GM12878 (cell line): ENCODE data around the gene ECI1. TPM values are rescaled to one million over a fixed set of nuclear protein-coding genes. Genes with fewer than 3 reads are reported as not detected.

Experiments used
- ATAC-seq: fragments of 200-7000 bp; cut with Tn5 transposase; 3 replicates; pipeline ENCODE4 v1.9.1; 2020; ENCODE audit warnings: mild to moderate bottlenecking, moderate library complexity
- BruUV-seq: library from RNA; stranded (reverse); fragments of 400-500 nt; replicated peaks from 2 replicates; lab custom pipeline; 2021; lab: Mats Ljungman, UMichigan
- CTCF ChIA-PET: fragments of 300-600 bp; sonication (Branson Sonifier 250); formaldehyde crosslinking; extraction: SDS; loops from one replicate; lab custom pipeline; 2021; ENCODE audit warnings: inconsistent platforms; lab: Yijun Ruan, JAX
- POLR2A ChIA-PET: fragments of 350-600 bp; formaldehyde crosslinking; extraction: SDS; loops from one replicate; lab custom pipeline; 2021; ENCODE audit warnings: inconsistent platforms; lab: Charles Lee
- RAD21 ChIA-PET: fragments of 300-600 bp; sonication (Branson Sonifier 250); formaldehyde crosslinking; loops from one replicate; lab custom pipeline; 2023; ENCODE audit warnings: antibody characterized with exemption; ENCODE audit not compliant: unreplicated experiment; lab: Charles Lee
- SMC1A ChIA-PET: fragments of 300-600 bp; sonication (Branson Sonifier 250); formaldehyde crosslinking; loops from one replicate; lab custom pipeline; 2023; ENCODE audit not compliant: unreplicated experiment, uncharacterized antibody; lab: Charles Lee
- DNase-seq: peaks from one replicate; pipeline ENCODE4 v3.0.0-alpha.2; 2011; ENCODE audit warnings: low read depth, low spot score
- FAIRE-seq: peaks from 3 replicates; lab custom pipeline; 2011; peaks lifted over from hg19 to GRCh38; lab: Jason Lieb, UNC
- H2AFZ ChIP-seq: 2 replicates; pipeline ENCODE4 v1.6.0; 2011; ENCODE audit warnings: low read depth, low read length, control low read depth; ENCODE audit not compliant: control insufficient read depth
- H3K27ac ChIP-seq: 2 replicates; pipeline ENCODE4 v1.5.1; 2011; ENCODE audit warnings: control low read depth; ENCODE audit not compliant: control insufficient read depth, insufficient read depth
- H3K27me3 ChIP-seq, 2 experiments: replicated peaks in 1 of 2; 2 replicates each; pipeline versions ENCODE4 v1.6.0 to v1.6.1; 2011; ENCODE audit warnings: low read length in 1 of 2; ENCODE audit not compliant: control insufficient read depth in 2 of 2, insufficient read depth in 2 of 2
- H3K36me3 ChIP-seq, 2 experiments: 2 replicates each; pipeline ENCODE4 v1.5.1; 2011; ENCODE audit warnings: low read length in 1 of 2; ENCODE audit not compliant: control insufficient read depth in 2 of 2, insufficient read depth in 2 of 2
- H3K4me1 ChIP-seq: 2 replicates; pipeline ENCODE4 v1.6.1; 2011; ENCODE audit warnings: mild to moderate bottlenecking, low read length, moderate library complexity, mixed read lengths; ENCODE audit not compliant: control insufficient read depth, insufficient read depth
- H3K4me2 ChIP-seq: 2 replicates; pipeline ENCODE4 v1.6.0; 2011; ENCODE audit warnings: control low read depth; ENCODE audit not compliant: control insufficient read depth, insufficient read depth
- H3K4me3 ChIP-seq: fragments of 200-600 bp; sonication (generic); 2 replicates; pipeline ENCODE4 v1.5.1; 2016
- H3K79me2 ChIP-seq: 2 replicates; pipeline ENCODE4 v1.6.0; 2011; ENCODE audit warnings: low read length; ENCODE audit not compliant: control insufficient read depth, insufficient read depth
- H3K9ac ChIP-seq: 2 replicates; pipeline ENCODE4 v1.8.0; 2011; ENCODE audit warnings: low read length, control low read depth, mixed read lengths; ENCODE audit not compliant: control insufficient read depth, insufficient read depth
- H3K9me3 ChIP-seq: replicated peaks from 3 replicates; pipeline ENCODE4 v1.5.1; 2011; ENCODE audit warnings: mild to moderate bottlenecking, low read length; ENCODE audit not compliant: control insufficient read depth, insufficient read depth
- H4K20me1 ChIP-seq: 2 replicates; pipeline ENCODE4 v1.6.0; 2011; ENCODE audit not compliant: control insufficient read depth, insufficient read depth
- BACH1 ChIP-seq: fragments of 450-650 bp; IDR thresholded peaks from 2 replicates; pipeline ENCODE4 v1.6.1; 2017; ENCODE audit warnings: mild to moderate bottlenecking, borderline replicate concordance
- CBX3 ChIP-seq: fragments of 200-600 bp; sonication (generic); IDR thresholded peaks from 2 replicates; pipeline ENCODE4 v1.6.1; 2016; ENCODE audit warnings: low read depth, borderline replicate concordance
- CEBPZ ChIP-seq: fragments of 150-350 bp; IDR thresholded peaks from 2 replicates; pipeline ENCODE4 v1.6.1; 2016; ENCODE audit warnings: low read depth, low read length
- CHD1 ChIP-seq: IDR thresholded peaks from 2 replicates; pipeline ENCODE4 v1.6.1; 2012; ENCODE audit warnings: low read depth, low read length, improper control_type of control experiment
- ELK1 ChIP-seq: IDR thresholded peaks from 2 replicates; pipeline ENCODE4 v1.6.1; 2012; ENCODE audit warnings: low read depth, low read length, improper control_type of control experiment
- EZH2 ChIP-seq: IDR thresholded peaks from 2 replicates; pipeline ENCODE4 v1.6.1; 2012; ENCODE audit warnings: low read depth, mild to moderate bottlenecking, control low read depth, inconsistent platforms, low read length, borderline replicate concordance; ENCODE audit not compliant: control insufficient read depth
- GABPA ChIP-seq: IDR thresholded peaks from 2 replicates; pipeline ENCODE4 v1.6.1; 2014; ENCODE audit warnings: antibody characterized with exemption, low read depth, mild to moderate bottlenecking, inconsistent platforms
- SRF ChIP-seq, 2 experiments: IDR thresholded peaks; 2 replicates each; pipeline ENCODE4 v1.6.1; 2011; ENCODE audit warnings: low read depth in 2 of 2, low read length in 2 of 2, mild to moderate bottlenecking in 1 of 2, moderate library complexity in 1 of 2
- ZNF217 ChIP-seq: fragments of 450-650 bp; IDR thresholded peaks from 2 replicates; pipeline ENCODE4 v1.6.1; 2017; ENCODE audit warnings: antibody characterized with exemption, mild to moderate bottlenecking
- WGBS: methylation state at CpG from one replicate; pipeline ENCODE4 v1.1.6; 2016; ENCODE audit warnings: low lambda C conversion rate; ENCODE audit not compliant: insufficient replicate concordance, insufficient coverage; ENCODE audit errors: missing lambda C conversion rate; 5-methylcytosine and 5-hydroxymethylcytosine counted together
- in situ Hi-C: fragments of 300-500 bp; cut with MboI; formaldehyde crosslinking; loops from 9 replicates; pipeline ENCODE4 v1.14.3; 2018; ENCODE audit warnings: mixed read lengths
- intact Hi-C: fragments of 100-400 bp; cut with micrococcal nuclease; formaldehyde crosslinking; loops from one replicate; pipeline ENCODE4 v1.14.2; 2022; ENCODE audit not compliant: unreplicated experiment
- polyA plus RNA-seq, 11 experiments: library from polyadenylated mRNA; depleted of rRNA in 4 of 11; unstranded in 6 of 11; stranded (reverse) in 5 of 11; fragments of >200 nt; fragmentation: Nextera tagmentation in 4 of 11; fragmentation: Illumina TruSeq in 1 of 11; extraction: Ambion mirVana in 4 of 11; extraction: Trizol in 1 of 11; gene quantifications; 1 replicate in 1 of 11; 2 replicates in 10 of 11; pipeline versions ENCODE4 v1.2.1 to v1.2.3, GENCODE V29; 2011 to 2016; ENCODE audit warnings: inconsistent platforms in 2 of 11, missing spikeins in 2 of 11, low read depth in 1 of 11
- total RNA-seq, 4 experiments: library from RNA; depleted of rRNA in 3 of 4; stranded (reverse); fragments of >200 nt in 3 of 4; fragmentation: Illumina TruSeq in 1 of 4; extraction: Trizol in 1 of 4; gene quantifications; 2 replicates each; pipeline versions ENCODE4 v1.2.1 to v1.2.3, GENCODE V29; 2013 to 2021
- TF ChIP-seq, protein P1 (sequence below): fragments of 450-650 bp; IDR thresholded peaks from 2 replicates; pipeline ENCODE4 v1.6.1; 2014; ENCODE audit warnings: mild to moderate bottlenecking
- TF ChIP-seq, protein P2 (sequence below): IDR thresholded peaks from 2 replicates; pipeline ENCODE4 v1.6.1; 2011; ENCODE audit warnings: borderline replicate concordance, low read depth, mild to moderate bottlenecking, moderate library complexity, mixed read lengths, low read length; ENCODE audit not compliant: insufficient read depth; ENCODE audit errors: extremely low read length

ECI1 gene
- total and polyA plus RNA-seq, 10 of the 15 experiments (the other 5 are each of a cell fraction or from before 2014, with no cell fraction given) = 2.2 to 82.1 (median 24.8) TPM

DNA sequence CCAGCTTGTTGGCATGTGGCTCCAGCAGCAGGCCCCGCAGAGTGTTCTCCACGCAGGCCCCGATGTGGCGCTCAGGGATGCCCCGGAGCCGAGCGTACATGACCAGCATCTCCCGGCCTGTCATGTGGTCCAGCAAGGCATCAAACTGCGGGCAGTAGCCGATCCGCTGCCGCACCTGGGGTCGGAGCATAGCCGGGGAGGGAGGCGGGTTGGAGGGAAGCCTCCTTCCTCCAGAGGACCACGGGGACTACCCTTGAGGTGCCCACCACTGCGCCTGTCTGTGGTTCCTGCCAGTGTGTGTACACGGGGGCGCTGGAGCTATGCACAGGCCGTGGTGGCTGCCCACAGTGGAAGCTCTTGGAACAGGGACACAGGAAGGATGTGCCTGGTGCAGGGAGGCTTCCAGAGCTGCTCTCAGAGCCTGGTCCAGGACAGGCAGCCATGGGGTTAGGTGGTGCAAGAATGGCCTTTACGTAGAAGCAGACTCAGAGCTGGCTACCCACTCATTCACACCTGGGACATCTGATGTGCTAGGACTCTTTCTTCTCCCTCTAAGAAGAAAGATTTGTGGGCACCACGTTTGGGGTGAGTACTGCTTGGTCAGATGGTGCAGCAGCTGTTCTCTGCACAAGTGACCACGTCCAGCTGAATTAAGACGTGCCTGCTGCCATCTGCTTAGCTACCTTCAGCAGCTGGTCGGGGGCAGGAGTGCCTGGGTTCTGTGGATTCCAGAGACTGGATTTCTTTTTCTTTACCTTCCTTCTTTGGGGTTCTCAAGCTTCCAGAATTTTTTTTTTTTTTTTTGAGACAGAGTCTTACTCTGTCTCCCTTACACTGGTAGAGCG, 27.8 kb upstream of the ECI1 start:
- no peaks in the 10 kb centered on the region for H3K27me3 ChIP-seq
- CTCF ChIA-PET = interaction anchor here (0.7 to 1.0 kb wide), 2 partner anchors 144 to 161 kb away, joined by 3 to 5 read pairs; no protein-coding TSS in a partner anchor
- no peak overlapping the region for H3K4me2 ChIP-seq
- H3K9ac ChIP-seq = no peak overlapping the region
- TF ChIP-seq ELK1 = no peak
- no peak for TF ChIP-seq CEBPZ
- TF ChIP-seq EZH2 = no peak
- TF ChIP-seq ZNF217 = no peak
- TF ChIP-seq, protein P1, sequence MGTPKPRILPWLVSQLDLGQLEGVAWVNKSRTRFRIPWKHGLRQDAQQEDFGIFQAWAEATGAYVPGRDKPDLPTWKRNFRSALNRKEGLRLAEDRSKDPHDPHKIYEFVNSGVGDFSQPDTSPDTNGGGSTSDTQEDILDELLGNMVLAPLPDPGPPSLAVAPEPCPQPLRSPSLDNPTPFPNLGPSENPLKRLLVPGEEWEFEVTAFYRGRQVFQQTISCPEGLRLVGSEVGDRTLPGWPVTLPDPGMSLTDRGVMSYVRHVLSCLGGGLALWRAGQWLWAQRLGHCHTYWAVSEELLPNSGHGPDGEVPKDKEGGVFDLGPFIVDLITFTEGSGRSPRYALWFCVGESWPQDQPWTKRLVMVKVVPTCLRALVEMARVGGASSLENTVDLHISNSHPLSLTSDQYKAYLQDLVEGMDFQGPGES = no peak
- no peak for TF ChIP-seq CBX3
- TF ChIP-seq, protein P2, sequence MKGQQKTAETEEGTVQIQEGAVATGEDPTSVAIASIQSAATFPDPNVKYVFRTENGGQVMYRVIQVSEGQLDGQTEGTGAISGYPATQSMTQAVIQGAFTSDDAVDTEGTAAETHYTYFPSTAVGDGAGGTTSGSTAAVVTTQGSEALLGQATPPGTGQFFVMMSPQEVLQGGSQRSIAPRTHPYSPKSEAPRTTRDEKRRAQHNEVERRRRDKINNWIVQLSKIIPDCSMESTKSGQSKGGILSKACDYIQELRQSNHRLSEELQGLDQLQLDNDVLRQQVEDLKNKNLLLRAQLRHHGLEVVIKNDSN = no peak
- TF ChIP-seq BACH1 = no peak
- no peak for TF ChIP-seq GABPA
- no peak for TF ChIP-seq SRF (IDR thresholded peaks at IDR 0.05; ENCODE audit: low read depth in 2 of 2, low read length in 2 of 2)
- TF ChIP-seq CHD1 = no peak
- TF ChIP-seq, all 136 proteins: peak for 0
- no peak for FAIRE-seq
- no peaks in the 10 kb centered on the region for H3K36me3 ChIP-seq
- POLR2A ChIA-PET = interaction anchor here (0.6 kb wide), 1 partner anchor 64 kb away, joined by 3 read pairs; no protein-coding TSS in a partner anchor
- H3K4me3 ChIP-seq = no peak overlapping the region
- in situ Hi-C loops (no loop called here), intact Hi-C loops (no loop called here)
- RAD21 ChIA-PET = no interaction called here
- SMC1A ChIA-PET = interaction anchor here (0.7 kb wide), 1 partner anchor 20 kb away, joined by 3 read pairs; no protein-coding TSS in a partner anchor
- ATAC-seq = no peak
- BruUV-seq = no TSS peak
- H3K27ac ChIP-seq = no peak overlapping the region
- H3K4me1 ChIP-seq = no peaks in the 10 kb centered on the region
- 68% methylated on average over 25 of the region's 26 CpGs for WGBS
- DNase-seq = no peak
- no peaks in the 10 kb centered on the region for H3K9me3 ChIP-seq
- H2AFZ ChIP-seq = no peak overlapping the region
- H4K20me1 ChIP-seq = no peaks in the 10 kb centered on the region
- no peaks in the 10 kb centered on the region for H3K79me2 ChIP-seq
